SK-N-SH (cell line): ENCODE data around the gene DQX1.

Source experiments
- CHD2 ChIP-seq: fragments of 150-350 bp; IDR thresholded peaks from 2 replicates; pipeline ENCODE4 v1.6.1; 2018; ENCODE audit warnings: low read length; ENCODE audit not compliant: partially characterized antibody
- EP300 ChIP-seq, 2 experiments: IDR thresholded peaks; 2 replicates each; pipeline versions ENCODE4 v1.4.0 to v1.6.1; 2012; ENCODE audit warnings: borderline replicate concordance in 1 of 2, low read depth in 1 of 2, low read length in 1 of 2
- EZH2phosphoT487 ChIP-seq: fragments of 200-600 bp; sonication (generic); IDR thresholded peaks from 2 replicates; pipeline ENCODE4 v1.6.1; 2017; ENCODE audit warnings: low read depth, mixed run types, mild to moderate bottlenecking, antibody characterized with exemption, moderate library complexity, borderline replicate concordance
- FOXM1 ChIP-seq: IDR thresholded peaks from 2 replicates; pipeline ENCODE4 v1.4.0; 2012; ENCODE audit warnings: low read depth, mild to moderate bottlenecking
- JUND ChIP-seq: IDR thresholded peaks from 2 replicates; pipeline ENCODE4 v1.4.0; 2012
- MEF2A ChIP-seq: IDR thresholded peaks from 2 replicates; pipeline ENCODE4 v1.4.0; 2012; ENCODE audit warnings: low read depth, borderline replicate concordance
- POLR2AphosphoS5 ChIP-seq: IDR thresholded peaks from 2 replicates; pipeline ENCODE4 v1.6.1; 2012; ENCODE audit warnings: low read depth, low read length
- RAD21 ChIP-seq: IDR thresholded peaks from 2 replicates; pipeline ENCODE4 v1.6.1; 2012; ENCODE audit warnings: mild to moderate bottlenecking, low read length
- SMC3 ChIP-seq: IDR thresholded peaks from 2 replicates; pipeline ENCODE4 v1.6.1; 2012; ENCODE audit warnings: low read depth, low read length, improper control_type of control experiment
- TEAD4 ChIP-seq: IDR thresholded peaks from 2 replicates; pipeline ENCODE4 v1.4.0; 2012; ENCODE audit warnings: mild to moderate bottlenecking, borderline replicate concordance; ENCODE audit not compliant: insufficient read depth
- YY1 ChIP-seq: IDR thresholded peaks from 2 replicates; pipeline ENCODE4 v1.4.0; 2012; ENCODE audit warnings: low read depth, mild to moderate bottlenecking
- ZBTB33 ChIP-seq: IDR thresholded peaks from 2 replicates; pipeline ENCODE4 v1.4.0; 2012; ENCODE audit warnings: low read depth, borderline replicate concordance
- TF ChIP-seq, protein P1 (sequence below): fragments of 200-600 bp; sonication (generic); IDR thresholded peaks from 2 replicates; pipeline ENCODE4 v1.6.1; 2017; ENCODE audit warnings: antibody characterized with exemption, mild to moderate bottlenecking, moderate library complexity
- TF ChIP-seq, protein P2 (sequence below): IDR thresholded peaks from 2 replicates; pipeline ENCODE4 v1.4.0; 2012; ENCODE audit warnings: low read depth, borderline replicate concordance

GRCh38 chr2:74534411-74534810, 8.4 kb upstream of the DQX1 start:
- no peak for TF ChIP-seq CHD2
- TF ChIP-seq, protein P1, sequence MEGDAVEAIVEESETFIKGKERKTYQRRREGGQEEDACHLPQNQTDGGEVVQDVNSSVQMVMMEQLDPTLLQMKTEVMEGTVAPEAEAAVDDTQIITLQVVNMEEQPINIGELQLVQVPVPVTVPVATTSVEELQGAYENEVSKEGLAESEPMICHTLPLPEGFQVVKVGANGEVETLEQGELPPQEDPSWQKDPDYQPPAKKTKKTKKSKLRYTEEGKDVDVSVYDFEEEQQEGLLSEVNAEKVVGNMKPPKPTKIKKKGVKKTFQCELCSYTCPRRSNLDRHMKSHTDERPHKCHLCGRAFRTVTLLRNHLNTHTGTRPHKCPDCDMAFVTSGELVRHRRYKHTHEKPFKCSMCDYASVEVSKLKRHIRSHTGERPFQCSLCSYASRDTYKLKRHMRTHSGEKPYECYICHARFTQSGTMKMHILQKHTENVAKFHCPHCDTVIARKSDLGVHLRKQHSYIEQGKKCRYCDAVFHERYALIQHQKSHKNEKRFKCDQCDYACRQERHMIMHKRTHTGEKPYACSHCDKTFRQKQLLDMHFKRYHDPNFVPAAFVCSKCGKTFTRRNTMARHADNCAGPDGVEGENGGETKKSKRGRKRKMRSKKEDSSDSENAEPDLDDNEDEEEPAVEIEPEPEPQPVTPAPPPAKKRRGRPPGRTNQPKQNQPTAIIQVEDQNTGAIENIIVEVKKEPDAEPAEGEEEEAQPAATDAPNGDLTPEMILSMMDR = no peak
- TF ChIP-seq EP300 (IDR thresholded peaks at IDR 0.05; ENCODE audit: borderline replicate concordance in 1 of 2, low read depth in 1 of 2, low read length in 1 of 2) = no peak
- TF ChIP-seq POLR2AphosphoS5 = peak; percentile 34; the same call in 1 of the 2 replicates
- TF ChIP-seq SMC3 = no peak
- no peak for TF ChIP-seq RAD21
- TF ChIP-seq FOXM1 = no peak
- TF ChIP-seq ZBTB33 = no peak
- TF ChIP-seq YY1 = no peak
- TF ChIP-seq TEAD4 = no peak
- no peak for TF ChIP-seq MEF2A
- TF ChIP-seq JUND = no peak
- TF ChIP-seq, protein P2, sequence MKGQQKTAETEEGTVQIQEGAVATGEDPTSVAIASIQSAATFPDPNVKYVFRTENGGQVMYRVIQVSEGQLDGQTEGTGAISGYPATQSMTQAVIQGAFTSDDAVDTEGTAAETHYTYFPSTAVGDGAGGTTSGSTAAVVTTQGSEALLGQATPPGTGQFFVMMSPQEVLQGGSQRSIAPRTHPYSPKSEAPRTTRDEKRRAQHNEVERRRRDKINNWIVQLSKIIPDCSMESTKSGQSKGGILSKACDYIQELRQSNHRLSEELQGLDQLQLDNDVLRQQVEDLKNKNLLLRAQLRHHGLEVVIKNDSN = no peak
- no peak for TF ChIP-seq EZH2phosphoT487
